Fibroblast of lung (primary cell): Measurements from ENCODE around the gene ZBTB22. TPM values are rescaled to one million over a fixed set of nuclear protein-coding genes. Genes with fewer than 3 reads are reported as not detected.

Experiments used
- DNase-seq, 2 donors: peaks; one replicate each; pipeline versions ENCODE4 v3.0.0 to v3.0.0-alpha.2; 2010; ENCODE audit warnings: low read depth in 2 of 2
- H2AFZ ChIP-seq: 2 replicates; pipeline ENCODE4 v1.5.1; 2012; ENCODE audit warnings: low read length, control low read depth, inconsistent platforms
- H3K27ac ChIP-seq: 2 replicates; pipeline ENCODE4 v1.5.1; 2011; ENCODE audit warnings: low read length, control low read depth; ENCODE audit not compliant: insufficient read depth
- H3K27me3 ChIP-seq: 2 replicates; pipeline ENCODE4 v1.5.1; 2011; ENCODE audit warnings: mild to moderate bottlenecking, low read length; ENCODE audit not compliant: control insufficient read depth, insufficient read depth
- H3K36me3 ChIP-seq: 2 replicates; pipeline ENCODE4 v1.5.1; 2011; ENCODE audit warnings: low read length; ENCODE audit not compliant: control insufficient read depth, insufficient read depth
- H3K4me1 ChIP-seq: 2 replicates; pipeline ENCODE4 v1.5.1; 2011; ENCODE audit warnings: low read length; ENCODE audit not compliant: control insufficient read depth, insufficient read depth; ENCODE audit errors: extremely low read depth
- H3K4me2 ChIP-seq: 2 replicates; pipeline ENCODE4 v1.5.1; 2011; ENCODE audit warnings: low read length, control low read depth; ENCODE audit not compliant: insufficient read depth; ENCODE audit errors: extremely low read depth
- H3K4me3 ChIP-seq, 4 experiments: fragments of 200-600 bp in 1 of 4; sonication (generic) in 1 of 4; replicated peaks in 1 of 4; 2 replicates each; pipeline ENCODE4 v1.5.1; 2011 to 2016; ENCODE audit warnings: low read length in 4 of 4, low read depth in 3 of 4, mild to moderate bottlenecking in 3 of 4, control low read depth in 2 of 4, inconsistent platforms in 1 of 4, mixed read lengths in 1 of 4; ENCODE audit not compliant: insufficient read depth in 1 of 4; ENCODE audit errors: control extremely low read depth in 1 of 4
- H3K79me2 ChIP-seq: 2 replicates; pipeline ENCODE4 v1.5.1; 2012; ENCODE audit warnings: mild to moderate bottlenecking, low read length, inconsistent platforms; ENCODE audit not compliant: control insufficient read depth, insufficient read depth
- H3K9ac ChIP-seq: 2 replicates; pipeline ENCODE4 v1.5.1; 2011; ENCODE audit warnings: mild to moderate bottlenecking, low read length, control low read depth; ENCODE audit not compliant: insufficient read depth
- H3K9me3 ChIP-seq: 2 replicates; pipeline ENCODE4 v1.5.1; 2012; ENCODE audit warnings: low read depth, low read length; ENCODE audit not compliant: control insufficient read depth, insufficient read depth
- H4K20me1 ChIP-seq: 2 replicates; pipeline ENCODE4 v1.5.1; 2011; ENCODE audit warnings: low read length; ENCODE audit not compliant: control insufficient read depth, insufficient read depth; ENCODE audit errors: extremely low read depth
- EZH2 ChIP-seq: IDR thresholded peaks from 2 replicates; pipeline ENCODE4 v1.5.1; 2012; ENCODE audit warnings: low read length, control low read depth, mild to moderate bottlenecking; ENCODE audit errors: missing control alignments
- polyA plus RNA-seq, 2 donors: library from polyadenylated mRNA; depleted of rRNA in 1 of 2; stranded (reverse) in 1 of 2; unstranded in 1 of 2; fragments of >200 nt; gene quantifications; 2 replicates each; pipeline ENCODE4 v1.2.1, GENCODE V29; 2011 to 2012; ENCODE audit warnings: missing spikeins in 1 of 2
- total RNA-seq: library from RNA; depleted of rRNA; stranded (reverse); fragments of >200 nt; gene quantifications from 2 replicates; pipeline ENCODE4 v1.2.1, GENCODE V29; 2014
- TF ChIP-seq, protein P1 (sequence below), 2 donors: IDR thresholded peaks in 1 of 2; conservative IDR thresholded peaks in 1 of 2; 1 replicate in 1 of 2; 2 replicates in 1 of 2; pipeline ENCODE4 v1.5.1; 2011 to 2012; ENCODE audit warnings: low read length in 2 of 2, control low read depth in 1 of 2, inconsistent platforms in 1 of 2, low read depth in 1 of 2, mild to moderate bottlenecking in 1 of 2

The ZBTB22 gene
- total and polyA plus RNA-seq, 2 donors (not counting 1 experiment from before 2014, with no cell fraction given), result 8.9 to 31.2 TPM

- H3K27ac ChIP-seq, result no peak overlapping the region
- H3K79me2 ChIP-seq, result peaks cover 18% of the 10 kb centered on the region
- H4K20me1 ChIP-seq, result no peaks in the 10 kb centered on the region
- H3K27me3 ChIP-seq, result no peaks in the 10 kb centered on the region
- H3K4me2 ChIP-seq, result no peak overlapping the region
- peaks cover 17% of the 10 kb centered on the region for H3K36me3 ChIP-seq
- TF ChIP-seq, protein P1, sequence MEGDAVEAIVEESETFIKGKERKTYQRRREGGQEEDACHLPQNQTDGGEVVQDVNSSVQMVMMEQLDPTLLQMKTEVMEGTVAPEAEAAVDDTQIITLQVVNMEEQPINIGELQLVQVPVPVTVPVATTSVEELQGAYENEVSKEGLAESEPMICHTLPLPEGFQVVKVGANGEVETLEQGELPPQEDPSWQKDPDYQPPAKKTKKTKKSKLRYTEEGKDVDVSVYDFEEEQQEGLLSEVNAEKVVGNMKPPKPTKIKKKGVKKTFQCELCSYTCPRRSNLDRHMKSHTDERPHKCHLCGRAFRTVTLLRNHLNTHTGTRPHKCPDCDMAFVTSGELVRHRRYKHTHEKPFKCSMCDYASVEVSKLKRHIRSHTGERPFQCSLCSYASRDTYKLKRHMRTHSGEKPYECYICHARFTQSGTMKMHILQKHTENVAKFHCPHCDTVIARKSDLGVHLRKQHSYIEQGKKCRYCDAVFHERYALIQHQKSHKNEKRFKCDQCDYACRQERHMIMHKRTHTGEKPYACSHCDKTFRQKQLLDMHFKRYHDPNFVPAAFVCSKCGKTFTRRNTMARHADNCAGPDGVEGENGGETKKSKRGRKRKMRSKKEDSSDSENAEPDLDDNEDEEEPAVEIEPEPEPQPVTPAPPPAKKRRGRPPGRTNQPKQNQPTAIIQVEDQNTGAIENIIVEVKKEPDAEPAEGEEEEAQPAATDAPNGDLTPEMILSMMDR (conservative IDR thresholded peaks at IDR 0.05 in 1 of 2, IDR thresholded peaks at IDR 0.05 in 1 of 2; ENCODE audit: low read depth in 1 of 2, low read length in 2 of 2), result no peak
- no peak for TF ChIP-seq EZH2
- H3K4me1 ChIP-seq, result no peaks in the 10 kb centered on the region
- DNase-seq, result no peak
- no peak overlapping the region for H3K4me3 ChIP-seq
- H2AFZ ChIP-seq, result no peak overlapping the region
- H3K9ac ChIP-seq, result no peak overlapping the region
- no peaks in the 10 kb centered on the region for H3K9me3 ChIP-seq
Measured at GRCh38 chr6:33305052-33305451, 12.5 kb downstream of the ZBTB22 start.

DNA sequence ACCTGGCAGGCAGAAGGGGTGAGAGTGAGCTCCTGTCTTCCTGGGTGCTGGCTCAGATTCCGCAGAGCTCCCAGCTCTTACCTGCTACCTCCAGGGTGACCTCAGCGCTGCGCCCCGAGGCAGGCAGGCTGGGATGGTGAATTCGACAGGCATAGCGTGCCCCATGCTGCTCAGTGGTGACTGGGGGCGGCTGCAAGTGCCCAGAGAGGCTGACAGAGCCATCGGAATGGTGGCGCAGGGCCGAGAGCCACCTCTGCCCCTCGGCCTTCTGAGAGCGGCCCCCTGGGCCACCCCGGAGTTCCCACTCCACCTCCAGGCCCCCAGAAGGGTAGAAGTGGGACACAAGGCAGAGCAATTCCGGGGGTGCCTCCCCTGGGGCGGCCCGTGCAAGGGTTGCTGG lies 13.3 kb downstream of the ZBTB22 start:
- Histone ChIP-seq H3K36me3 (peaks cover 17% of the 10 kb centered on the region), H3K79me2 (peaks cover 18% of the 10 kb centered on the region), H3K9me3 (no peaks in the 10 kb centered on the region), H4K20me1 (no peaks in the 10 kb centered on the region), H3K9ac (no peak overlapping the region), H3K4me1 (no peaks in the 10 kb centered on the region), H3K4me3 (no peak overlapping the region), H3K27me3 (no peaks in the 10 kb centered on the region), H2AFZ (no peak overlapping the region), H3K27ac (no peak overlapping the region), H3K4me2 (no peak overlapping the region)
- no peak for DNase-seq
- no peak for TF ChIP-seq EZH2
- TF ChIP-seq, protein P1 (conservative IDR thresholded peaks at IDR 0.05 in 1 of 2, IDR thresholded peaks at IDR 0.05 in 1 of 2; ENCODE audit: low read depth in 1 of 2, low read length in 2 of 2), result no peak

DNA sequence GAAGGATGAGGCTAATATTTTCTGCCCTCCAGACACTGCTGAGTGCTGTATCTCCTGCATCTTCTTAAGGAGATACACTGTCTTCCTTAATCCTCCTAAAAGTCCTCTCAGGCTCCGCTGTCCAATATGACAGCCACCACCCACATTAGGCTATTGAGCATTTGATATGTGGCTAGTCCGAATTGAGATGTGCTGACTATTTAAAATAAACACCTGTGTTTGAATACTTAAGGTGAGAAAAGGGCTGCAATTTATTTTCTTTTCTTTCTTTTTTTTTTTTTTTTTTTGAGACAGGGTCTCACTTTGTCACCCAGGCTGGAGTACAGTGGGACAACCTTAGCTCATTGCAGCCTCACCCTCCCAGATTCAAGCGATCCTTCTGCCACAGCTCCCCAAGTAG lies 15.7 kb downstream of the ZBTB22 start:
- Histone ChIP-seq H3K9ac (no peak overlapping the region), H3K9me3 (no peaks in the 10 kb centered on the region), H3K27ac (no peak overlapping the region), H3K27me3 (no peaks in the 10 kb centered on the region), H3K79me2 (peaks cover 16% of the 10 kb centered on the region), H3K36me3 (peaks cover 17% of the 10 kb centered on the region), H3K4me3 (no peak overlapping the region), H2AFZ (no peak overlapping the region), H3K4me1 (peaks cover under 1% of the 10 kb centered on the region), H4K20me1 (no peaks in the 10 kb centered on the region), H3K4me2 (no peak overlapping the region)
- TF ChIP-seq EZH2, result no peak
- TF ChIP-seq, protein P1 (conservative IDR thresholded peaks at IDR 0.05 in 1 of 2, IDR thresholded peaks at IDR 0.05 in 1 of 2; ENCODE audit: low read depth in 1 of 2, low read length in 2 of 2), result no peak
- no peak for DNase-seq
